Measurements from ENCODE around the gene PLEKHO2.
A peak's percentile ranks its signal among the peaks of the same experiment; 100 is the strongest.

Gene PLEKHO2

GRCh38 chr15:64825431-64826294 is 16.1 kb upstream of the PLEKHO2 start, which contains the start of gene PIF1:
PIF1 (minus strand) TSS chr15:64825647; CDS start chr15:64824335, 1,312 bp downstream.
- DNase-seq = peak; percentile 93

- DNase-seq = no peak
These were observed 12.7 kb upstream of the PLEKHO2 start for GRCh38 chr15:64828985-64829384.

- no peak for DNase-seq
These were observed 8.0 kb upstream of the PLEKHO2 start for GRCh38 chr15:64833690-64834089.

- DNase-seq = no peak
These were observed 5.6 kb upstream of the PLEKHO2 start for GRCh38 chr15:64836023-64836536.

GRCh38 chr15:64837502-64837901 is 4.2 kb upstream of the PLEKHO2 start:
- DNase-seq = peak; percentile 76

- DNase-seq = no peak
These were observed 713 bp upstream of the PLEKHO2 start for GRCh38 chr15:64841060-64841343.

GRCh38 chr15:64842096-64842939 is 603 bp downstream of the PLEKHO2 start:
- no peak for DNase-seq

GRCh38 chr15:64842986-64843561 is 1.4 kb downstream of the PLEKHO2 start:
- peak; percentile 32 for DNase-seq

- DNase-seq = no peak
These were observed 2.3 kb downstream of the PLEKHO2 start for GRCh38 chr15:64843991-64844390.

GRCh38 chr15:64844576-64845145 is 2.9 kb downstream of the PLEKHO2 start:
- DNase-seq = peak; percentile 21

GRCh38 chr15:64845183-64845611 is 3.5 kb downstream of the PLEKHO2 start:
- no peak for DNase-seq

- DNase-seq = no peak
These were observed 4.3 kb downstream of the PLEKHO2 start for GRCh38 chr15:64845831-64846595.

- DNase-seq = no peak
These were observed 5.3 kb downstream of the PLEKHO2 start for GRCh38 chr15:64847016-64847415.

- DNase-seq = no peak
These were observed 5.7 kb downstream of the PLEKHO2 start for GRCh38 chr15:64847448-64847847.

- no peak for DNase-seq
These were observed 6.4 kb downstream of the PLEKHO2 start for GRCh38 chr15:64847876-64848716.

GRCh38 chr15:64850778-64851502 is 9.2 kb downstream of the PLEKHO2 start:
- DNase-seq = no peak

- no peak for DNase-seq
These were observed 9.8 kb downstream of the PLEKHO2 start for GRCh38 chr15:64851503-64851840.

- no peak for DNase-seq
These were observed 12.3 kb downstream of the PLEKHO2 start for GRCh38 chr15:64854041-64854440.

- DNase-seq = no peak
These were observed 12.8 kb downstream of the PLEKHO2 start for GRCh38 chr15:64854526-64854925.

GRCh38 chr15:64855205-64855975 is 13.7 kb downstream of the PLEKHO2 start:
- no peak for DNase-seq
